ENCODE results near the gene LRRTM3.

LRRTM3 gene

GRCh38 chr10:67119651-67120050, 193.8 kb downstream of the LRRTM3 start:
- DNase-seq (ENCODE audit: low spot score), result no peak

DNA sequence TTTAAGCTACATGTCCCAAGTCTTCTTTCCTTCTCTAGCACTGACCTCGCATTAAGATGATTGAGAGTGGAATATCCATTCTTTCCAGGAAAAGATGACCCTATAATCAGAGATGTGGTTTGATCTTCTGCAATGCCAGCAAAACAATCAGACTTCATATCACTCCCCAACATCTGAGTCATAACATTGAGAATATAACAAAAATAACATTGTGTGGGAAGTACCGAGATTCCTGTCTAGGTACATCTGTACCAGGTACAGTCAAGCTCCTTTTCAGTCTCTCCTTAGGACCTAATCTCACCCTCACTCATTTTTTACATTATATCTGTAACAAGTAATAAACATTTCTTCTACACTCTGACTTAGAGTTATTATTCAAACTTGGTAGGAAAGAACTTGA, 201.6 kb downstream of the LRRTM3 start:
- DNase-seq (ENCODE audit: low spot score), result no peak

- DNase-seq (ENCODE audit: low spot score), result no peak
These were observed 214.8 kb downstream of the LRRTM3 start for GRCh38 chr10:67140641-67141040.

- no peak for DNase-seq (ENCODE audit: low spot score)
These were observed 215.5 kb downstream of the LRRTM3 start for GRCh38 chr10:67141300-67141699.

DNA sequence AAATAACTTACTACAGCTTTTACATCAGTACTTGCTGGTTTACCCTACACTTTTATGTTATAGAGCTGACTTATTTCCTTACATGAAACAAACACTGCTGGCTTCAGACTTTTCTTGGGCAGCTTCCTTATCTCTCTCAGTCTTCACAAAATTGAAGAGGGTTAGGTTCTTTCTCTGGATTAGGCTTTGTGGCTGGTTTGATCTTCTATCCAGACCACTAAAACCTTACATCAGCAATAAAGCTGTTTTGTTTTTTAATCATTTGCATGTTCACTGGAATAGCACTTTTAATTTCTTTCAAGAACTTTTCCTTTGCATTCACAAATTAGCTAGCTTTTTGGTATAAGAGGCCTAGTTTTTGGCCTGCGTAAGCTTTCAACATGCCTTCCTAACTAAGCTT, 218.7 kb downstream of the LRRTM3 start:
- DNase-seq (ENCODE audit: low spot score), result no peak

All from CD4-positive, alpha-beta T cell treated with Interleukin-15 for 4 hours (primary cell).